ENCODE measurements around the gene HRAS. TPM values are rescaled to one million over a fixed set of nuclear protein-coding genes. Genes with fewer than 3 reads are reported as not detected.

Gene HRAS
- total and polyA plus RNA-seq, 2 of the 13 experiments (the other 11 are each of a cell fraction or from before 2014, with no cell fraction given) = 32.9 to 50.0 TPM

GRCh38 chr11:487571-488021 lies 47.8 kb downstream of the HRAS start:
- Histone ChIP-seq H3K9ac (ENCODE audit: insufficient read depth, low read depth, low read length) (no peak overlapping the region), H3K4me1 (ENCODE audit: insufficient read depth, low read length) (no peaks in the 10 kb centered on the region), H3K4me3 (replicated peaks in 1 of 3; ENCODE audit: insufficient read depth in 1 of 3, low read depth in 2 of 3, low read length in 3 of 3) (no peak overlapping the region), H3K9me3 (ENCODE audit: low read length) (no peaks in the 10 kb centered on the region), H3K27me3 (ENCODE audit: control insufficient read depth in 1 of 2, insufficient read depth in 2 of 2, low read length in 2 of 2) (no peaks in the 10 kb centered on the region), H3K27ac (ENCODE audit: extremely low read length, insufficient read depth, low read length) (no peak overlapping the region), H4K20me1 (ENCODE audit: insufficient read depth, low read length) (no peaks in the 10 kb centered on the region), H3K36me3 (replicated peaks in 1 of 2; ENCODE audit: control insufficient read depth in 1 of 2, insufficient read depth in 2 of 2, low read length in 2 of 2) (peaks cover 5 to 11% of the 10 kb centered on the region in 2 experiments; a peak in 1 of 5 replicates), H3K79me2 (ENCODE audit: insufficient read depth, low read length) (peaks cover 5% of the 10 kb centered on the region), H2AFZ (ENCODE audit: low read length) (no peak overlapping the region), H3K4me2 (ENCODE audit: low read depth, low read length) (no peak overlapping the region)
- ChIA-PET POLR2A (no interaction called here), CTCF (ENCODE audit: low intra/inter-chr PET ratio, low total read pairs) (no interaction called here)
- ATAC-seq (no peak), FAIRE-seq (no peak), DNase-seq (ENCODE audit: low spot score) (no peak)
- in situ Hi-C loops (cut with HindIII; ENCODE audit: extremely low pct_ligation_motif_present, low pct_unique_long_range_greater_than_20kb) = no loop called here
- intact Hi-C loops (cut with micrococcal nuclease; ENCODE audit: unreplicated experiment) = no loop called here
- no peak for TF ChIP-seq ZNF687 (CRISPR knock-in tag; IDR thresholded peaks at IDR 0.05)
- TF ChIP-seq SRY (CRISPR knock-in tag; IDR thresholded peaks at IDR 0.05) = no peak
- TF ChIP-seq NR3C1 (CRISPR knock-in tag; IDR thresholded peaks at IDR 0.05) = no peak
- TF ChIP-seq MATR3 (CRISPR knock-in tag; IDR thresholded peaks at IDR 0.05) = no peak
- no peak for TF ChIP-seq KDM5B (CRISPR knock-in tag; IDR thresholded peaks at IDR 0.05; ENCODE audit: borderline replicate concordance)
- no peak for TF ChIP-seq ZFP37 (CRISPR knock-in tag; IDR thresholded peaks at IDR 0.05; ENCODE audit: borderline replicate concordance)
- TF ChIP-seq LRRFIP1 (CRISPR knock-in tag; conservative IDR thresholded peaks at IDR 0.05) = no peak
- no peak for TF ChIP-seq HMGA1 (CRISPR knock-in tag; conservative IDR thresholded peaks at IDR 0.05)
- BruUV-seq (replicated peaks) = no TSS peak
- WGBS (ENCODE audit: low lambda C conversion rate) = 87% methylated on average over 3 of the region's 22 CpGs
